GM23338 (cell line): Measurements from ENCODE around the gene JPH3. TPM values are rescaled to one million over a fixed set of nuclear protein-coding genes. Genes with fewer than 3 reads are reported as not detected.

Source experiments
- ATAC-seq: fragments of 200-7000 bp; cut with Tn5 transposase; 3 replicates; pipeline ENCODE4 v1.9.1; 2020
- DNase-seq: peaks from one replicate; pipeline ENCODE4 v3.0.0-alpha.2; 2015; ENCODE audit warnings: low spot score
- H2AFZ ChIP-seq: fragments of 200-600 bp; sonication (generic); 2 replicates; pipeline ENCODE4 v1.8.0; 2016; ENCODE audit warnings: antibody characterized with exemption, mild to moderate bottlenecking, moderate library complexity
- H3F3A ChIP-seq: fragments of 200-600 bp; sonication (generic); replicated peaks from 2 replicates; pipeline ENCODE4 v1.8.0; 2017; ENCODE audit warnings: antibody characterized with exemption, mixed run types, low read depth
- H3K27ac ChIP-seq: fragments of 200-600 bp; sonication (generic); 2 replicates; pipeline ENCODE4 v1.6.1; 2016; ENCODE audit warnings: low read depth
- H3K27me3 ChIP-seq: fragments of 200-600 bp; sonication (generic); 2 replicates; pipeline ENCODE4 v1.8.0; 2016; ENCODE audit warnings: mild to moderate bottlenecking, mixed run types, moderate library complexity; ENCODE audit not compliant: insufficient read depth
- H3K36me3 ChIP-seq: fragments of 200-600 bp; sonication (generic); 2 replicates; pipeline ENCODE4 v1.8.0; 2016; ENCODE audit warnings: mild to moderate bottlenecking; ENCODE audit not compliant: insufficient read depth
- H3K4me1 ChIP-seq: fragments of 200-600 bp; sonication (generic); 2 replicates; pipeline ENCODE4 v1.8.0; 2016; ENCODE audit warnings: mild to moderate bottlenecking, moderate library complexity; ENCODE audit not compliant: insufficient read depth
- H3K4me2 ChIP-seq: fragments of 200-600 bp; sonication (generic); 2 replicates; pipeline ENCODE4 v1.7.1; 2017; ENCODE audit warnings: mixed run types
- H3K4me3 ChIP-seq: fragments of 200-600 bp; sonication (generic); 2 replicates; pipeline ENCODE4 v1.6.1; 2016; ENCODE audit warnings: mixed run types
- H3K79me2 ChIP-seq: fragments of 200-600 bp; sonication (generic); replicated peaks from 2 replicates; pipeline ENCODE4 v1.8.0; 2017; ENCODE audit warnings: mild to moderate bottlenecking; ENCODE audit not compliant: insufficient read depth
- H3K9me2 ChIP-seq: fragments of 200-600 bp; sonication (generic); 2 replicates; pipeline ENCODE4 v1.8.0; 2017; ENCODE audit not compliant: insufficient read depth
- H4K20me1 ChIP-seq: fragments of 200-600 bp; sonication (generic); replicated peaks from 2 replicates; pipeline ENCODE4 v1.8.0; 2017; ENCODE audit warnings: mild to moderate bottlenecking; ENCODE audit not compliant: insufficient read depth
- H3K27ac Mint-ChIP-seq: 2 replicates; pipeline ENCODE4 v1.8.0; 2020; ENCODE audit warnings: inconsistent platforms, mild to moderate bottlenecking, moderate library complexity, mixed read lengths
- H3K27me3 Mint-ChIP-seq: 3 replicates; pipeline ENCODE4 v1.8.0; 2022; ENCODE audit warnings: low read depth, mild to moderate bottlenecking, moderate library complexity, mixed read lengths, inconsistent platforms; ENCODE audit not compliant: insufficient read depth, poor library complexity
- H3K36me3 Mint-ChIP-seq: 3 replicates; pipeline ENCODE4 v1.8.0; 2021; ENCODE audit warnings: low read depth, mild to moderate bottlenecking, inconsistent platforms, moderate library complexity, mixed read lengths
- H3K4me1 Mint-ChIP-seq: 3 replicates; pipeline ENCODE4 v1.8.0; 2020; ENCODE audit warnings: mild to moderate bottlenecking, inconsistent platforms, mixed read lengths
- H3K4me3 Mint-ChIP-seq: 3 replicates; pipeline ENCODE4 v1.8.0; 2021; ENCODE audit warnings: moderate library complexity, mild to moderate bottlenecking, inconsistent platforms, mixed read lengths
- H3K9me3 Mint-ChIP-seq: 3 replicates; pipeline ENCODE4 v1.8.0; 2020; ENCODE audit warnings: moderate library complexity, mild to moderate bottlenecking, inconsistent platforms, mixed read lengths
- CTCF ChIP-seq, 2 experiments: fragments of 200-600 bp in 1 of 2; sonication (generic) in 1 of 2; conservative IDR thresholded peaks; 2 replicates each; pipeline versions ENCODE4 v1.5.1 to v1.6.1; 2016 to 2017; ENCODE audit warnings: antibody characterized with exemption in 2 of 2, low read depth in 2 of 2, mild to moderate bottlenecking in 2 of 2, moderate library complexity in 1 of 2
- JUNB ChIP-seq: IDR thresholded peaks from one replicate; pipeline ENCODE4 v1.6.1; 2016; ENCODE audit warnings: antibody characterized with exemption; ENCODE audit not compliant: unreplicated experiment
- REST ChIP-seq: IDR thresholded peaks from one replicate; pipeline ENCODE4 v1.6.1; 2018; ENCODE audit warnings: antibody characterized with exemption; ENCODE audit not compliant: unreplicated experiment
- ZNF462 ChIP-seq: fragments of 250-450 bp; sonication (Bioruptor Pico); IDR thresholded peaks from 2 replicates; pipeline ENCODE4 v1.5.0; 2020; ENCODE audit warnings: mild to moderate bottlenecking, moderate library complexity
- polyA plus RNA-seq: library from polyadenylated mRNA; unstranded; fragments of >200 nt; fragmentation: Nextera tagmentation; extraction: Ambion mirVana; gene quantifications from 2 replicates; pipeline ENCODE4 v1.2.1, GENCODE V29; 2016
- total RNA-seq: library from RNA; depleted of rRNA; stranded (reverse); fragments of >200 nt; shearing (Covaris generic); gene quantifications from 2 replicates; pipeline ENCODE4 v1.2.3, GENCODE V29; 2014

The JPH3 gene
- total and polyA plus RNA-seq, 2 experiments from 2014 or later, result 8.4 to 38.3 TPM

GRCh38 chr16:87652386-87652785, 50.1 kb downstream of the JPH3 start (continued):
- TF ChIP-seq REST, result no peak

- H3K27me3 Mint-ChIP-seq, result peaks cover 12% of the 10 kb centered on the region
These were observed 50.5 kb downstream of the JPH3 start for GRCh38 chr16:87652799-87653198.

GRCh38 chr16:87653234-87653633, 50.9 kb downstream of the JPH3 start:
- ATAC-seq (peak; percentile 37), DNase-seq (peak; percentile 54)
- H3K27me3 ChIP-seq, result no peaks in the 10 kb centered on the region
- Mint-ChIP-seq H3K27me3 (peaks cover 9% of the 10 kb centered on the region), H3K27ac (no peak overlapping the region), H3K4me3 (no peak overlapping the region), H3K4me1 (peaks cover 18% of the 10 kb centered on the region), H3K9me3 (no peaks in the 10 kb centered on the region; the same call in 2 of the 3 replicates), H3K36me3 (no peaks in the 10 kb centered on the region; the same call in 1 of the 3 replicates)
- peaks cover 8% of the 10 kb centered on the region; the same call in 1 of the 2 replicates for H3K4me1 ChIP-seq
- no peaks in the 10 kb centered on the region; the same call in 1 of the 2 replicates for H4K20me1 ChIP-seq
- H3K27ac ChIP-seq, result no peak overlapping the region
- no peak overlapping the region for H3K4me3 ChIP-seq
- TF ChIP-seq ZNF462, result no peak
- peak; percentile 46 to 67 for TF ChIP-seq CTCF (conservative IDR thresholded peaks at IDR 0.05; ENCODE audit: low read depth in 2 of 2)
- no peak overlapping the region for H3K4me2 ChIP-seq
- no peak overlapping the region for H2AFZ ChIP-seq
- H3K9me2 ChIP-seq, result no peaks in the 10 kb centered on the region
- no peaks in the 10 kb centered on the region for H3K79me2 ChIP-seq
- H3F3A ChIP-seq, result no peaks in the 10 kb centered on the region
- no peaks in the 10 kb centered on the region for H3K36me3 ChIP-seq

More at GRCh38 chr16:87652799-87653198, 50.5 kb downstream of the JPH3 start:
- Histone ChIP-seq H3K36me3 (no peaks in the 10 kb centered on the region), H3K4me1 (peaks cover 5% of the 10 kb centered on the region; the same call in 1 of the 2 replicates), H2AFZ (no peak overlapping the region), H4K20me1 (no peaks in the 10 kb centered on the region; the same call in 1 of the 2 replicates), H3K4me2 (no peak overlapping the region), H3F3A (no peaks in the 10 kb centered on the region), H3K79me2 (no peaks in the 10 kb centered on the region), H3K27ac (no peak overlapping the region), H3K27me3 (no peaks in the 10 kb centered on the region), H3K9me2 (no peaks in the 10 kb centered on the region), H3K4me3 (no peak overlapping the region)
- peaks cover 18% of the 10 kb centered on the region for H3K4me1 Mint-ChIP-seq
- no peaks in the 10 kb centered on the region; the same call in 1 of the 3 replicates for H3K36me3 Mint-ChIP-seq
- ATAC-seq (peak; percentile 9), DNase-seq (no peak)
- H3K27ac Mint-ChIP-seq, result no peak overlapping the region
- no peak overlapping the region for H3K4me3 Mint-ChIP-seq
- TF ChIP-seq JUNB, result no peak
- H3K9me3 Mint-ChIP-seq, result no peaks in the 10 kb centered on the region; the same call in 2 of the 3 replicates
